Raji (cell line): Measurements from ENCODE around the gene DPH1.

ENCODE experiments used
- POLR2A ChIP-seq: IDR thresholded peaks from 2 replicates; pipeline ENCODE4 v1.6.1; 2011; ENCODE audit warnings: low read depth, low read length, control low read depth; ENCODE audit not compliant: insufficient read depth

DPH1 gene

DNA sequence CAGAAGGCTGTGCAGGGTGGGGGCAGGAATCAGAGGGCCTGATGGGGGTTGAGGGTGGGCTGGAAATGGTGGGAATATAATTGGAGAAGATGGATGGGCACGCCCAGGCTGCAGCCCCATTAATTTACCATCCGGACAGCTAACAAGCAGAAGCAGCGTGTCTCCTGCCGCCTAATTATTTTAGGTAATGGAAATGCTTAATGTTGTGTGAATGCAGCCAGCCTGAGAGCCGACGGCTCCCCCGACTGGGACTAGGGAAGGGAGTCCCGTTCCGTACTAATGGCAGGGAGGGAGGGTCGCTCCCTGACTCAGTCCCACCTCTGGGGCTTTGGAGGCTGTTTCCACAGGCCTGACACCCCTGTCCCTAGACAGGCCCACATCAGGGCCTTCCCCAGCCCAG is 7.2 kb downstream of the DPH1 start:
- no peak for TF ChIP-seq POLR2A

DNA sequence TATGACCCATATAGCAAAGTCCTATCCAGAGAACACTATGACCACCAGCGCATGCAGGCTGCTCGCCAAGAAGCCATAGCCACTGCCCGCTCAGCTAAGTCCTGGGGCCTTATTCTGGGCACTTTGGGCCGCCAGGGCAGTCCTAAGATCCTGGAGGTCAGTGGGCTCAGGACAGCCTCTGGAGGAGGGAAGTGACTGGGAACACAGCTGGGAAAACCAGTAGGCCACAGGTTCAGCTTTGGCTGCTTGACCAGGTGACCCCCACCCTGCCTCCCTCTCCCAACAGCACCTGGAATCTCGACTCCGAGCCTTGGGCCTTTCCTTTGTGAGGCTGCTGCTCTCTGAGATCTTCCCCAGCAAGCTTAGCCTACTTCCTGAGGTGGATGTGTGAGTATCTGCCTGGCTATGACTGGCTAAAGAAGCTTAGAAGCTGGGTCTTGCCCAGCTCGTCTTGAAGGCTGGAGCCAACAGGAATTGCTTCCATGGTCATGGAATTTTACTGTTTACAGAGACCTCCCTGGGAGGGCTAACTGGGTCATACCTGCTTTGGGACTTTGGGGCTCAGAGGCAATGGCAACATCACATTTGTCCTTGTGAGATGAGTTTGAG is 10.4 kb downstream of the DPH1 start:
- TF ChIP-seq POLR2A: no peak

GRCh38 chr17:2040942-2041560 is 11.1 kb downstream of the DPH1 start:
- TF ChIP-seq POLR2A: no peak

DNA sequence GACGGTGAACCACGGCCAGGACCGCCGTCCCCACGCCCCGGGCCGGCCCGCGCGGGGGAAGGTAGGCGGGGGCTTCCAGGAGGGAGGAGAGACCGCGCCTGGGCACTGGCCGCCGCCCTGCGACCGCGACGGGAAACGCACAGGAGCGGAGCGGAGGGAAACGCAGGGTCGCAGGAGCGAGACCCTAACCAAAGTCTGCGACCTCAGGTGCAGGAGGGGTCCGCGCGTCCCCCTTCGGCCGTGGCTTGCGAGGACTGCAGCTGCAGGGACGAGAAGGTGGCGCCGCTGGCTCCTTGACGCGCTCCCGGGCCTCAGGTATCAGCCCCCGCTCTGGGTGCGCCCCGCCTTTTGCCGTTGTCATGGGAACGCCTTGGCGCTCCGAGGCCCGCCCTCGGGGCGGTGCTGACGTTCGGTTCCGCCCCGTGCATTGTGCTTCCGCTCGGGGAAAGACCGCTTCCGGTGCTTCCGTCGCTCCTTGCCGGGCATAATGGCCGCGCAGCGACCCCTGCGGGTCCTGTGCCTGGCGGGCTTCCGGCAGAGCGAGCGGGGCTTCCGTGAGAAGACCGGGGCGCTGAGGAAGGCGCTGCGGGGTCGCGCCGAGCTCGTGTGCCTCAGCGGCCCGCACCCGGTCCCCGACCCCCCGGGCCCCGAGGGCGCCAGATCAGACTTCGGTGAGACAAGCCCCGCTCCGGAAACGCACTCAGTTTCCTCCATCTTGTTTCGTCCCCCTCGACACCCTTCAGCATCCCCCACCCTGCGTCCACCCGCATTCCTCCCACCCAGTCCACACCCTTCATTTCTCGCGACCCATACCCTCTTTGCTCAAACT is 11.8 kb downstream of the DPH1 start, which contains the start of gene OVCA2:
Gene OVCA2, plus strand, starts transcription at position 462 of the 829 bp plus-strand sequence. Its CDS starts 26 bp downstream, at position 488.
- TF ChIP-seq POLR2A: peak; percentile 69

DNA sequence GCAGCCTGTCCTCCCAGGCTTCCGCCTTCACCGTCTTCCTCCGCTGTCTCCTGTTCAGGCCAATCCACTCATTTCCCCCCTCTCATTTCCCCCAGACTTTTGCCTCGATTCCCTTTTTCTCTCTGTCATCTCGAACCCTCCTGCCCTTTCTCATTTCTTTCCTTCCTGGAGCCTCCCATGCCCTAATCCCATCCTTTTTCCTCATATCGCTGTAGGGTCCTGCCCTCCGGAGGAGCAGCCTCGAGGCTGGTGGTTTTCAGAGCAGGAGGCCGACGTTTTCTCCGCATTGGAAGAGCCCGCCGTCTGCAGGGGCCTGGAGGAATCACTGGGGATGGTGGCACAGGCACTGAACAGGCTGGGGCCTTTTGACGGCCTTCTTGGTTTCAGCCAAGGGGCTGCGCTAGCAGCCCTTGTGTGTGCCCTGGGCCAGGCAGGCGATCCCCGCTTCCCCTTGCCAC is 12.5 kb downstream of the DPH1 start:
- TF ChIP-seq POLR2A: no peak

DNA sequence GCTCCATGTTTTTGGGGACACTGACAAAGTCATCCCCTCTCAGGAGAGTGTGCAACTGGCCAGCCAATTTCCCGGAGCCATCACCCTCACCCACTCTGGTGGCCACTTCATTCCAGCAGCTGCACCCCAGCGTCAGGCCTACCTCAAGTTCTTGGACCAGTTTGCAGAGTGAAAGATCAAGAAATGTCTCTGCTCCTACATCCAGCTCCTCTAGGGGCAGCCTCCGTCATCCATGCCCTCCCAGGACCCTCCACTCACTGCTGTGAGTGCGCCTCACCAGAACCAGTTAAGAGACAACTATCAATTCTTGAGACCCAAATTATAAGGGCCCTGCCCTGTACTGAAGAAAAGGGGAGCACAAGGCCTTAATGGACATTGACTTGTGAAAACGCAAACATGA is 13.0 kb downstream of the DPH1 start:
- no peak for TF ChIP-seq POLR2A

DNA sequence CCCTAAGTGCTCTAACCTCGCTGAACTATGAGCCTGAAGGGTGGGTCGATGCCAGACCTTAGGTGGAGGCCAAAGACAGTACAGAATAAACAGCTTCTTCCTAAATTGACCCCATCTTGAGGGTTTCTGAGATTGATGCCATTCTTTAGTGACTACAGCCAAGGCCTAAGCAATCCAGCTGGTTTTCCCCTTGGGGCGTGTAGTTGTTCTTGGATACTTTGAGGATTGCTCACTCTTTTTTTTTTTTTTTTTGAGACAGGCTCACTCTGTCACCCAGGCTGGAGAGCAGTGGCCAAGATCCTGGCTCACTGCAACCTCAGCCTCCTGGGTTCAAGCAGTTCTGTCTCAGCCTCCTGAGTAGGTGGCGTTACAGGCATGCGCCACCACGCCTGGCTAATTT is 13.8 kb downstream of the DPH1 start:
- no peak for TF ChIP-seq POLR2A

DNA sequence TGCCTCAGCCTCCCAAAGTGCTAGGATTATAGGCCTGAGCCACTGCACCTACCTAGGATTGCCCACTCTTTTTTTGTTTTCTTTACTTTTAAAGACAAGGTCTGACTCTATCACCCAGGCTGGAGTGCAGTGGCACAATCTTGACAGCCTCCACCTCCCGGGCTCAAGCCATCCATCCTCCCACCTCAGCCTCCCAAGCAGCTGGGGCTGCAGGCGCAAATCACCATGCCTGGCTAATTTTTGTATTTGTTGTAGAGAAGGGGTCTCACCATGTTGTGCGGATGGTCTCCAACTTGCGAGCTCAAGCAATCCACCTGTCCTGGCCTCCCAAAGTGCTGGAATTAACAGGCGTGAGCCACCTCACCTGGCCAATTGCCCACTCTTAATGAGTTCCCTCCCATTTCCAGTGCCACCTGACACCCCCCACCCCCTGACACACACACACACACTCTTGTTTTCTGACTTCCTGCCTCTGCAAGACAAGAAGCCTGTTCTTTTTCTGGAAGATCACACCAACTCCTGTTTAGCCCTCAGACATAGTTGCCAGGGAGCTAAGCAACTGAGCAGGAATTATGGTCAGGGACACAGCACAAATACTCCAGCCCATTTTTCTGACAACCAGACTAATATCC is 14.4 kb downstream of the DPH1 start:
- no peak for TF ChIP-seq POLR2A

DNA sequence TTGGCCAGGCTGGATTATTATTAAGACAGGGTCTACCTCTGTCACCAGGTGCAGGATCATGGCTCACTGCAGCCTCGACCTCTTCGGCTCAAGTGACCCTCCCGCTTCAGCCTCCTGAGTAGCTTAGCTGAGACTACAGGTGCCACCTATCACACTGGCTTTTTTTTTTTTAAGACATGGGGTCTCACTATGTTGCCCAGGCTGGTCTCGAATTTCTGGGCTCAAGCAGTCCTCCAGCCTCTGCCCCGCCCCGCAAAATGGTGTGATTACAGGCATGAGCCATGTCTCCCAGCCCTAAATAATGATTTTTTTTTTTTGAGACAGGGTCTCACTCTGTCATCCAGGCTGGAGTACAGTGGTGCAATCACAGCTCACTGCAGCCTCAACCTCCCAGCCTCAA is 17.6 kb downstream of the DPH1 start:
- no peak for TF ChIP-seq POLR2A

DNA sequence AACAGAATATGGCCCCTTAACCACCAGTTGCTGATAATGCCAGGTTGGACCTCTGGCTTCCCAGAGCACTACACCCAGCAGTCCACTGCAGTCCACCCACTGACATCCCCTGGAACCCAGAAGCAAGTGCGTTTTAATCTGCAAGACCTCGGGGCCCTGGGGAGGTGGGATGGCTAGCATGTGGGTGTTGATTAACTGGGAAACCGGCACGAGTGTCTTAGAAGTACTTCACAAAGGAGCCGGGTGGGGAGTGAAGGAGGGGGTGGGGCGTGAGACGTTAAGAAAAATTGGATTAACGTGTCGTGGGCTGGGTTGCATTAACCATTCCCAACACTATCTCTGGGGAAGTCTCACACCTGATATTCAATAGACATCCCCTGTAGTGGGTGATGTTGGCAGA is 18.9 kb downstream of the DPH1 start:
- no peak for TF ChIP-seq POLR2A

GRCh38 chr17:2049333-2050299 is 19.7 kb downstream of the DPH1 start:
- no peak for TF ChIP-seq POLR2A

GRCh38 chr17:2050300-2051060 is 20.5 kb downstream of the DPH1 start:
- TF ChIP-seq POLR2A: no peak

DNA sequence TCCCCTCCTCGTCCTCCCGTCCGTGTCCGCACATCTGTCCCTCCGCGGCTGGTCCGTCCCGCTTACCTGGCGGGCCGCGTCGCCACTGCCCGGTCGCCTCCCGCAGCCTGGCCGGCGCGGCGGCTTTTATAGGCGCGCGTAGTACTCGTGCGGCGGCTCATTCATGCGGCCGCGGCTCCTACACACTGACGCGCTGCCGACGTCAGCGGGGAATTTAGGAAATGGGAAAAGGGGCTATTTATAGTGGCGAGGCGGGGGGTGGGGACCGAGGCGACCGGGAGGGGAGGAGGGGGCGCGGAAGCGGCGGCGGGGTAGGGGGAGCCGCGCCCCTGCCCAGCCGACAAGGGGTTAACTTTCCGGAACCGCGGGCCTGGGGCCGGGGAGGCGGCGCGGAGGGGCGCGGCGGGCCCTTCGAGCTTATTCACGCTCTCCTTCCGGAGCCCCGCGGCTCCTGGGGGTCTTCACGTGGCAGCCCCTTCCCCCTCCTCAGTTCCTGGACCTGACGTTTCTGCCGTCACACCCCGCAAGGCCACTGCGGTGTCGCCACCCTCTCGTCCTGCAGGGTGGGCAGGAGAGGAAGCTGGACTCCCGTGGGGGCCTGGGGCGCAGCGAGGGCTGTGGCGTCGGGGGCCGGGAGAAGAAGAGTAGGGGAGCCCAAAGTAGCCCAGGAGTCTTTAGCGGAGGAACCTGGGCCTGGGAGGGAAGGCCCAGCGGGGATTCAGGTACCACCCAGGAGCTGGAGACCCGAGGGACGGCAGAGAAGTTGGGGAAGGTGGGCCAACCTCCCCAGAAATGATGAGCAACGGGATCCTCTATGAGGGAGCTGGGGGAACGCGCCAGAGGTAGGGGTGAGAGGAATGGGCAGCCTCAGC is 21.3 kb downstream of the DPH1 start:
- TF ChIP-seq POLR2A: no peak
